COLO829 (cell line): ENCODE results near the gene PKP2.

Source experiments
- DNase-seq: peaks from one replicate; pipeline ENCODE4 v3.0.0; 2012; ENCODE audit warnings: low spot score

PKP2 gene

GRCh38 chr12:32896432-32897280 lies at the start of gene PKP2:
TSS of gene PKP2 (minus strand) at chr12:32896777. CDS start at chr12:32896731, 46 bp downstream.
- peak; percentile 20 for DNase-seq

- DNase-seq: no peak
These were observed 47.6 kb upstream of the PKP2 start for GRCh38 chr12:32944195-32944594.

- no peak for DNase-seq
These were observed 43.2 kb upstream of the PKP2 start for GRCh38 chr12:32939801-32940200.

- no peak for DNase-seq
These were observed 30.4 kb upstream of the PKP2 start for GRCh38 chr12:32926963-32927362.

GRCh38 chr12:32926356-32926755 lies 29.8 kb upstream of the PKP2 start:
- no peak for DNase-seq

GRCh38 chr12:32922546-32923297 lies 26.1 kb upstream of the PKP2 start:
- DNase-seq: no peak

- DNase-seq: no peak
These were observed 24.8 kb upstream of the PKP2 start for GRCh38 chr12:32921397-32921796.

- DNase-seq: no peak
These were observed 24.0 kb upstream of the PKP2 start for GRCh38 chr12:32920506-32921085.

GRCh38 chr12:32918890-32919801 lies 22.6 kb upstream of the PKP2 start:
- DNase-seq: no peak

GRCh38 chr12:32917094-32917611 lies 20.6 kb upstream of the PKP2 start:
- DNase-seq: no peak

- DNase-seq: no peak
These were observed 11.4 kb upstream of the PKP2 start for GRCh38 chr12:32907898-32908476.

- no peak for DNase-seq
These were observed 10.6 kb upstream of the PKP2 start for GRCh38 chr12:32907166-32907565.

GRCh38 chr12:32906399-32907165 lies 10.0 kb upstream of the PKP2 start:
- no peak for DNase-seq

- no peak for DNase-seq
These were observed 7.2 kb upstream of the PKP2 start for GRCh38 chr12:32903763-32904162.

- DNase-seq: no peak
These were observed 6.7 kb upstream of the PKP2 start for GRCh38 chr12:32903318-32903717.

GRCh38 chr12:32902287-32902997 lies 5.9 kb upstream of the PKP2 start:
- no peak for DNase-seq

- no peak for DNase-seq
These were observed 5.0 kb upstream of the PKP2 start for GRCh38 chr12:32901553-32901952.

GRCh38 chr12:32897687-32898573 lies 1.4 kb upstream of the PKP2 start:
- DNase-seq: no peak

GRCh38 chr12:32897281-32897610 lies 669 bp upstream of the PKP2 start:
- DNase-seq: no peak
